Suprapubic skin (tissue), 4 donors: ENCODE results near the gene SLC38A9.

Source experiments
- CTCF ChIP-seq, 2 donors: fragments of 200-600 bp in 1 of 2; fragments of 450-650 bp in 1 of 2; sonication (generic) in 1 of 2; IDR thresholded peaks; one replicate each; pipeline ENCODE4 v1.5.1; 2016 to 2019; ENCODE audit warnings: antibody characterized with exemption in 2 of 2, mild to moderate bottlenecking in 1 of 2, moderate library complexity in 1 of 2
- EP300 ChIP-seq: sonication (generic); formaldehyde crosslinking; IDR thresholded peaks from one replicate; pipeline ENCODE4 v1.6.1; 2017; ENCODE audit warnings: antibody characterized with exemption
- POLR2A ChIP-seq, 2 donors: fragments of 450-650 bp; IDR thresholded peaks; one replicate each; pipeline ENCODE4 v1.6.1; 2017; ENCODE audit warnings: antibody characterized with exemption in 2 of 2, mild to moderate bottlenecking in 2 of 2, moderate library complexity in 2 of 2
- POLR2AphosphoS5 ChIP-seq, 3 donors: sonication (generic); formaldehyde crosslinking; IDR thresholded peaks; one replicate each; pipeline ENCODE4 v1.6.1; 2017; ENCODE audit warnings: antibody characterized with exemption in 3 of 3

- TF ChIP-seq POLR2AphosphoS5 (IDR thresholded peaks at IDR 0.05) (no peak), CTCF (IDR thresholded peaks at IDR 0.05) (no peak), EP300 (no peak), POLR2A (IDR thresholded peaks at IDR 0.05) (no peak)
Observed at GRCh38 chr5:55625589-55625909, 86.6 kb downstream of the SLC38A9 start.
